KBM-7 (cell line): ENCODE data around the gene CHCHD1.
"Not testable (repeated sequence)": the region's sequence is repeated elsewhere in the genome, so short reads cannot be mapped to it uniquely, and the experiment has no call there.

Source experiments
- DNase-seq: peaks from one replicate; pipeline ENCODE4 v3.0.0-alpha.2; 2015
- in situ Hi-C: fragments of 300-500 bp; cut with MboI; formaldehyde crosslinking; loops from 2 replicates; pipeline ENCODE4 v1.14.3; 2020; ENCODE audit warnings: low sequenced_read_pairs, low pct_unique_long_range_greater_than_20kb, mixed read lengths

The CHCHD1 gene

DNA sequence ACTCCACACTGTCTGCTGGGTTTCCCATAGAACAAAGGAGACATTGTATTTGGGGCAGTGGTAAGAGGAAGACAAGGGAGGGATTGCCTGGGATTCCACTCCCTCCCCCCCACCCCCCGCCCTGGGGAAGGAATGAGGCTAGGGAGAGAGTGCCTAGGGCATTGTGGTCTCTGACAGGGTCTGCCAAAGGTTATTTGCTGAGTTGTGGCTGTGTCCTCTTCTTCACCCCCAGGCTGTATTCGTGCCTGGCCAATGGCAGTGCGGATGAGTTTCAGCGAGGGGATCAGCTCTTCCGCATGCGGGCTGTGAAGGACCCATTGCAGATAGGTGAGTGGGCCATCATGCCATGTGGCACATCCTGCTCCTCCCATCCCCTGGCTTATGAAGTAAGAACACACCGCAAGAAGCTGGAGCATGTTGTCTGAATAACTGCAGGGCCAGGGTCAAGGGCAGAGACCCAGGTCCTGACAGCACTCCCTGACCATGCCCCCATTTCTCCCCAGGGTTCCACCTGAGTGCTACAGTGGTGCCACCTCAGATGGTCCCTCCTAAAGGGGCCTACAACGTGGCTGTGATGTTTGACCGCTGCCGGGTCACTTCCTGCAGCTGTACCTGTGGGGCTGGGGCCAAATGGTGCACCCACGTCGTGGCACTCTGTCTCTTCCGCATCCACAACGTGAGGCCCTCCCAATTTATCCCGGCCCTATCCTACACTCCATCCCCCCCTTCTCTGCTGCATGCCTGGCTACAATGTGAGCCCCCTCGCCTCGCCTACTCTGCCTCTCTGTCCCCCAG, 7.2 kb downstream of the CHCHD1 start:
- no peak for DNase-seq
- in situ Hi-C loops = no loop called here

DNA sequence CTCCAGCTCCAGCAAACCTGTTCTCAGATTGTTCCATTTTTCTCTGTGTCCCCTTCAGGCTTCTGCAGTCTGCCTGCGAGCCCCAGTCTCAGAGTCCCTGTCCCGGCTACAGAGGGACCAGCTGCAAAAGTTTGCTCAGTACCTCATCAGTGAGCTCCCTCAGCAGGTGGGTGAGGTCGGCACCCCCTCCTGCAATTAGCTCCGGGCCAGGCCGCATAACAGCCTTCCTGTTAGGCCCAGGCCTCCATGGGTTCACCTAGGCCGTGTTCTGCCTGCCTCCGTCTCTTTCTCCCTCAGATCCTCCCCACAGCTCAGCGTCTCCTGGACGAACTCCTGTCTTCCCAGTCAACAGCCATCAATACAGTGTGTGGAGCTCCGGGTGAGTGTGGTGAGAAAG, 7.8 kb downstream of the CHCHD1 start:
- in situ Hi-C loops = no loop called here
- no peak for DNase-seq

DNA sequence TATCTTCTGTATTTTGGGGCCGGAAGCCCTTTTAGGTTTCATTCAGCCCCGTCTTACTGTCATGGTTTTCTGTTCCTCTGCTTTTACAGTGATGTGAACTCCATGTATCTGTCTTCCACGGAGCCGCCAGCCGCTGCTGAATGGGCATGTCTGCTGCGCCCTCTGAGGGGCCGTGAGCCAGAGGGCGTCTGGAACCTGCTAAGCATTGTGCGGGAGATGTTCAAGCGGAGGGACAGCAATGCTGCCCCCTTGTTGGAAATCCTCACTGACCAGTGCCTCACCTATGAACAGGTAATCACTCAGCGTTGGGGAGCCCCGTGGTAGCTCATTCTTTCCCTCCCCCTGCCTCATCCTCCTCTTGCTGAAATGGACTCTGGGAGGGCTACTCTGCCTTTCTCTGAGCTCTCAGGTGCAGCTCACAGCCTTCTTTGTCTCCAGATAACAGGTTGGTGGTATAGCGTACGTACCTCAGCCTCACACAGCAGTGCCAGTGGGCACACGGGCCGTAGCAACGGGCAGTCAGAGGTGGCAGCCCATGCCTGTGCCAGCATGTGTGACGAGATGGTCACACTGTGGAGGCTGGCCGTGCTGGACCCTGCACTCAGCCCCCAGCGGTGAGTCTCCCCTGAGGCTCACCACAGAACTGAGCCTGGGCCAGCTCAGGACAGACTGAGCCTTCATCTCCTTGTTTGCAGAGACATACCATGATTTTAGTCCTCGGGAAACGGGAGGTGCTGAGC, 9.2 kb downstream of the CHCHD1 start:
- no peak for DNase-seq
- in situ Hi-C loops = no loop called here

DNA sequence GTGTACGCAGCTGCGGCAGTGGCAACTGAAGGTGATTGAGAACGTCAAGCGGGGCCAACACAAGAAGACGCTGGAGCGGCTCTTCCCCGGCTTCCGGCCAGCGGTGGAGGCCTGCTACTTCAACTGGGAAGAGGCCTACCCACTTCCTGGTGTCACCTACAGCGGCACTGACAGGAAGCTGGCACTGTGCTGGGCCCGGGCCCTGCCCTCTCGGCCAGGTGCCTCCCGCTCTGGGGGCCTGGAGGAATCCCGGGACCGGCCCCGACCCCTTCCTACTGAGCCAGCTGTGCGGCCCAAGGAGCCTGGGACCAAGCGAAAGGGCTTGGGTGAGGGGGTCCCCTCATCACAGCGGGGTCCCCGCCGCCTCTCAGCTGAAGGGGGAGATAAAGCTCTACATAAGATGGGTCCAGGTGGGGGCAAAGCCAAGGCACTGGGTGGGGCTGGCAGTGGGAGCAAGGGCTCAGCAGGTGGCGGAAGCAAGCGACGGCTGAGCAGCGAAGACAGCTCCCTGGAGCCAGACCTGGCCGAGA, 10.1 kb downstream of the CHCHD1 start:
- in situ Hi-C loops = no loop called here

DNA sequence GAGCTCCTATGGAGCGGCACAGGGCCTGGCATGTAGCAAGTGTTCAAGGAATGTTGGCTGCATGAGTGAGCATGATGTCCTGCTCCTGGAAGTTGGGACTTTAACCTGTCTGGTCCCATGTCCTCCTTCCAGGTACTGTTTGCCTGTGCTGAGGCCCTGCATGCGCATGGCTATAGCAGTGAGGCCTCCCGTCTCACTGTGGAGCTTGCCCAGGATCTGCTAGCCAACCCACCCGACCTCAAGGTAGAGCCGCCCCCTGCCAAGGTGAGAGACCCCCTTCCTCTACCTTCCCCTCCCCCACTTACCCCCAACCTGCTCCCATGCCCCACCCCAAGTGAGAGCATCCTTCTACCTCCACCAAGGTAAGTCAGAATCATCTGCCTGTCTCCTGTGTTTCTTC, 11.6 kb downstream of the CHCHD1 start:
- in situ Hi-C loops = no loop called here
- DNase-seq = no peak

More for the DNA sequence above, 10.1 kb downstream of the CHCHD1 start:
- DNase-seq = no peak

DNA sequence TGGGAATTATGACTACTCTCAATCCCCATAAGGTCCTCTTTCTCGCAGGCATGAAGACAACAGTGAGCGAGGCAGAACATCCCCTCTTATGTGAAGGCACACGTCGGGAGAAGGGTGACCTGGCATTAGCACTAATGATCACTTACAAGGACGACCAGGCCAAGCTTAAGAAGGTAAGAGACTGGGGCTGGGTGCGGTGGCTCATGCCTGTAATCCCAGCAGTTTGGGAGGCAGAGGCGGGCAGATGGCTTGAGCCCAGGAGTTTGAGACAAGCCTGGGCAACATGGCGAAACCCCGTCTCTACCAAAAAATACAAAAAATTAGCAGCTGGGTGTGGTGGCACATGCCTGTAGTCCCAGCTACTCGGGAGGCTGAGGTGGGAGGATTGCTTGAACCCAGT, 13.6 kb downstream of the CHCHD1 start:
- DNase-seq, in situ Hi-C loops: not testable (repeated sequence)

DNA sequence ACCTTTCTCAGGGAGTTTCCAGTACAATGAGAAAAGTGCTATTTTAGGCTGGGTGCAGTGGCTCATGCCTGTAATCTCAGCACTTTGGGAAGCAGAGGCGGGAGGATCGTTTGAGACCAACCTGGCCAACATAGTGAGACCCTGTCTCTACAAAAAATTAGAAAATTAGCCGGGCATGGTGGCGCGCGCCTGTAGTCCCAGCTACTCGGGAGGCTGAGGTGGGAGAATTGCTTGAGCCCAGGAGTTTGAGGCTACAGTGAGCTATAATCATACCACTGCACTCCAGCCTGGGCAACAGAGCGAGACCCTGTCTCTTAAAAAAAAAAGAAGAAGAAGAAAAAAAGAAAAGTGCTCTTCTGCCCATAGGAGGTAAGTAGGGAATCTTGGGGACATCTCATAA, 14.2 kb downstream of the CHCHD1 start:
- DNase-seq, in situ Hi-C loops: not testable (repeated sequence)

DNA sequence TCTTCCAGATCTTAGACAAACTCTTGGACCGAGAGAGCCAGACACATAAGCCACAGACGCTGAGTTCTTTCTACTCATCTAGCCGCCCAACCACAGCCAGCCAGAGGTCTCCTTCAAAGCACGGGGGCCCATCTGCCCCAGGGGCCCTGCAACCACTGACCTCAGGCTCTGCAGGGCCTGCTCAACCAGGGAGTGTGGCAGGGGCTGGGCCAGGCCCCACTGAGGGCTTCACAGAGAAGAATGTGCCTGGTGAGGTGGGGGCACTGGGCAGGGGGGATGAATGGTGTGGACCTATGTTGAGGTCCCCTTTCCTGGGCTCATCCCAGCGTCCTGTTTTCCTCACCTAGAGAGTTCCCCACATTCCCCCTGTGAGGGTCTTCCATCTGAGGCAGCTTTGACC, 14.9 kb downstream of the CHCHD1 start:
- DNase-seq = no peak
- in situ Hi-C loops = no loop called here

DNA sequence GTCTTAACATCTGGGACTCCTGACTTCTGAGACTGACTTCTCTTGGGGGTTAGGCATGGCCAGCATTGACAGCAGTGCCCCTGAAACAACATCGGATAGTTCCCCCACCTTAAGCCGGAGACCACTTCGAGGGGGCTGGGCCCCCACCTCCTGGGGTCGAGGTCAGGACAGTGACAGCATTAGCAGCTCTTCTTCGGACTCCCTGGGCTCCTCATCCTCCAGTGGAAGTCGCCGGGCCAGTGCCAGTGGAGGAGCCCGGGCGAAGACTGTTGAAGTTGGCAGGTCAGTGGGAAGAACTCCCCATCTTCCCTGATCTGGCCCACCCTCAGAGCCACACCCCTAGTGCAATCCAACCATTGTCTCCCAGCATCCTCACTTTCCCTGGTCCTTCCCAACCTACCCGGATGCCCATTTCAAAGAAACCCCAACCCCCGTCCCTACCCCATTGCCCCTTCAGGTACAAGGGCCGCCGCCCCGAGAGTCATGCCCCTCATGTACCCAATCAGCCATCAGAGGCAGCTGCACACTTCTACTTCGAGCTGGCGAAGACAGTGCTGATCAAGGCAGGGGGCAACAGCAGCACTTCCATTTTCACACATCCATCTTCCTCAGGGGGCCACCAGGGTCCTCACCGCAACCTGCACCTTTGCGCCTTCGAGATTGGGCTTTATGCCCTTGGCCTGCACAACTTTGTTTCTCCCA, 15.6 kb downstream of the CHCHD1 start:
- DNase-seq = no peak
- in situ Hi-C loops = no loop called here

DNA sequence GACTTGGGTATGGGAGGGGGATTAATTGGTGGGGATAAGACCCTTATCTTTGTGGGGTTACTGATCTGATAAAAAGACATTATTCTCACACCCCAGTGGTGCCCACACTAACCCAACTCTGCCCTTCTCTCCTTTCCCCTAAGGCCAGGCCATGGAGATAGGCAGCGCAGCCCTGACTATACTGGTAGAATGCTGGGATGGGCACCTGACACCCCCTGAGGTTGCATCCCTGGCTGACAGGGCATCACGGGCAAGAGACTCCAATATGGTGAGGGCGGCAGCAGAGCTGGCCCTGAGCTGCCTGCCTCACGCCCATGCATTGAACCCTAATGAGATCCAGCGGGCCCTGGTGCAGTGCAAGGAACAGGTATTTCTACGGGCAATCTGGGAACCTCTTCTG, 16.2 kb downstream of the CHCHD1 start:
- in situ Hi-C loops = no loop called here
- no peak for DNase-seq

DNA sequence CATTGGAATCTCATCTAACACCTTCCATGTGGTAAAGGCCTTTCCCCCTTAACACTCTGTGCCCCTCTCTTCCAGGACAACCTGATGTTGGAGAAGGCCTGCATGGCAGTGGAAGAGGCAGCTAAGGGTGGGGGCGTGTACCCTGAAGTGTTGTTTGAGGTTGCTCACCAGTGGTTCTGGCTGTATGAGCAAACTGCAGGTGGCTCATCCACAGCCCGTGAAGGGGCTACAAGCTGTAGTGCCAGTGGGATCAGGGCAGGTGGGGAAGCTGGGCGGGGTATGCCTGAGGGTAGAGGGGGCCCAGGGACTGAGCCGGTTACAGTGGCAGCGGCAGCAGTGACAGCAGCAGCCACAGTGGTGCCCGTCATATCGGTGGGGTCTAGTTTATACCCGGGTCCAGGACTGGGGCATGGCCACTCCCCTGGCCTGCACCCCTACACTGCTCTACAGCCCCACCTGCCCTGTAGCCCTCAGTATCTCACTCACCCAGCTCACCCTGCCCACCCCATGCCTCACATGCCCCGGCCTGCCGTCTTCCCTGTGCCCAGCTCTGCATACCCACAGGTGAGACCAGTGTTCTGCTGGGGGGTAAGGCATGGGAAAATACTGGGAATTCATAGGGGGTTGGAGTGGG, 17.2 kb downstream of the CHCHD1 start:
- in situ Hi-C loops = no loop called here
- no peak for DNase-seq

DNA sequence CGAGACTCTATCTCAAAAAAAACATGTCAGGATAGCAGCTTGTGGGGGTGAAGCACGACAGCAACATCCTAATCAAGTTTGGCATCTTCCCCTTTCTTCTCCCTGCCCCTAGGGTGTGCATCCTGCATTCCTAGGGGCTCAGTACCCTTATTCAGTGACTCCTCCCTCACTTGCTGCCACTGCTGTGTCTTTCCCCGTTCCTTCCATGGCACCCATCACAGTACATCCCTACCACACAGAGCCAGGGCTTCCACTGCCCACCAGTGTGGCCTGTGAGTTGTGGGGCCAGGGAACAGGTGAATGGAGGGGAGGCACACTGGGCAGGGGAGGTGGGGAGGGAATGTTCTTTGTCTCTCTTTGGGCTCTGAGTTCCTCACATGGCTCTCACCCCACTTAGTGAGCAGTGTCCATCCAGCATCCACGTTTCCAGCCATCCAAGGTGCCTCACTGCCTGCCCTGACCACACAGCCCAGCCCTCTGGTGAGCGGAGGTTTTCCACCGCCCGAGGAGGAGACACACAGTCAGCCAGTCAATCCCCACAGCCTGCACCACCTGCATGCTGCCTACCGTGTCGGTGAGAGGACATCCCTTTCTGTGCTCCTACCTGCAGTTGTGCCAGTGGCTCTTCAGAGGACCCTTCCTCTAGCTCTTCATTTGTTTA, 18.2 kb downstream of the CHCHD1 start:
- no peak for DNase-seq
- in situ Hi-C loops = no loop called here

DNA sequence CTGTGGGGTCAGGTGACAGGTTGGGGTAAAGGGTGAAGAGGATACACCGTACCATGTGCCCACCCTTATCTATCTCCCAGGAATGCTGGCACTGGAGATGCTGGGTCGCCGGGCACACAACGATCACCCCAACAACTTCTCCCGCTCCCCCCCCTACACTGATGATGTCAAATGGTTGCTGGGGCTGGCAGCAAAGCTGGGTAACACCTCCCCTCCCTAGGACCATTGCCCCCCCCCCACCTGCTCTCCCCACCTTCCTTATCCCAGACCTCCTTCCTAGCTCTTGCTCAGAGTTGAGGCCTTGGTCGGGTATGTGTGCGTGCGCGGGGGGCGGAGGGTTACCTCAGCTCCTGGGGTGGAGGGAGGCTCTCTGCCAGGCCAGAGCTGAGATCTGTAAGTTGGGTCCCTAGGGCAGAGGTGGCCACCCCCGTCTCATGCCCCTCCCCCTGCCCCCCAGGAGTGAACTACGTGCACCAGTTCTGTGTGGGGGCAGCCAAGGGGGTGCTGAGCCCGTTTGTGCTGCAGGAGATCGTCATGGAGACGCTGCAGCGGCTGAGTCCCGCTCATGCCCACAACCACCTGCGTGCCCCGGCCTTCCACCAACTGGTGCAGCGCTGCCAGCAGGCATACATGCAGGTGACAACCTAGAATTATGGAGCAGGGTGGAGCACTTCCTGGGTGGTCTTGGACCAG, 18.9 kb downstream of the CHCHD1 start:
- DNase-seq = no peak
- in situ Hi-C loops = no loop called here

DNA sequence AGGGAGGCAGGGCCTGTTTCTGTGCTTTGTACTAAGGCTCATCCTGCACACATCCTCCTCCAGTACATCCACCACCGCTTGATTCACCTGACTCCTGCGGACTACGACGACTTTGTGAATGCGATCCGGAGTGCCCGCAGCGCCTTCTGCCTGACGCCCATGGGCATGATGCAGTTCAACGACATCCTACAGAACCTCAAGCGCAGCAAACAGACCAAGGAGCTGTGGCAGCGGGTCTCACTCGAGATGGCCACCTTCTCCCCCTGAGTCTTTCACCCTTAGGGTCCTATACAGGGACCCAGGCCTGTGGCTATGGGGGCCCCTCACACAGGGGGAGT, 19.4 kb downstream of the CHCHD1 start:
- no peak for DNase-seq
- in situ Hi-C loops = no loop called here

DNA sequence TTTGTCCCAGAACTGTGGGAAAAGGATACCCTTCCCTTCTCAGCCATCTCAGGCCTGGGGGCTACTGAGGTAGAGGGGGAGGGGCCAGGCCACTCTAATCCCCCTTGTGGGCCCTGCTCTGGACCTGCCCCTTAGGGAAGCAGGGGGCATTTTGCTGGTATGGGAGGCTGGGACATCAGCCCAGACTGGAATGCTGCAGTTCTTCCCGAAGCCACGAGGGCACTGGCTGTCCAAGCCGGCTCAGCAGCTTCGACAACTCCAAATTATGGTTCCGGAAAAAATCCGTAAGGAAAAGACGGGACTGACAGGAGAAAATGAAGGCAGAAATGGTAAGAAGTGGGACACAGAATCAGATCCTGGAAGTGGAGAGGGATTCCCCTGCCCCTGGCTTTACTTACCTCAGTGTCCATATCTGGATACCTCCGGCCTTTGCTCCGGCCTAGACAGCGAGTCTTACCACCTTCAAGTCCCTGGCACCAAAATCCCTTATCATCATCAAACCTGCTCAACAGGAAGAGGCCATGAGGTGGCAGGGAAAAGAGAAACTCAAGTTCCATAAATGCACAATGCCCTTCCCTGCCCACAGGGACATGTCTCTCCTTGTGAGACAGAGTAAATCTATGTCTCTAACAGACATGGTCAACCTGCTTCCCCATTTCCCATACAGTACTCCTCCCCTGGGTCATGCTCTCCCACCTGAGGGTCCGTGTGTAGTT, 20.6 kb downstream of the CHCHD1 start:
- DNase-seq = no peak
- in situ Hi-C loops = no loop called here

DNA sequence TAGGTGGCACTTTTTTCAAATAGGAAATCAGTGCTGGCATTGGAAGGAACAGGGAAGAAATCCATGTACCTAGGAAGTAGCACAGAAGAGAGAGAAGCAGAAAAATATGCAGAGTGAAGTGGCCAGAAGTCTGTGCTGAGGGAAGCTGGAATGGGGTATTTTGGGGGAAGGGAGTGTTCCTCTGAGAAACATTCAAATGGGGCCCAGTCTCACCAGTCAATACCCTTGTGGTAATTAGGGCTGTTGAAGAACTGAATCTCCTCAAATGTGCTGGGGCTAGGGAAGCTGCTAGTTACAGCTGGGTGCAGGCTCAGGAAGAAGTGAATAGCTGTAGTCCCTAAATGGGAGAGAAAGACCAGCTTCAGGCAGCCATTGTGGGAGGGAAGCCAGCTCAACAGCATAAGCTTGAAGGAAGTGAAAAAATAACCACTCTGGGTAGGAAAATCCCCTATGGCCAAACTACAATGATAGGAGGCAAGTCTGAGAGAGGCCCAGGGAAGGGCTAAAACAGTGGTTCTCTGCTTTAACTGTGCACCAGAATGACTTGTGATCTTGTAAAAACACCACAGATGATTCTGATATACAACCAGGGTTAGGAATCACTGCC, 21.9 kb downstream of the CHCHD1 start:
- in situ Hi-C loops = no loop called here
- DNase-seq = no peak

DNA sequence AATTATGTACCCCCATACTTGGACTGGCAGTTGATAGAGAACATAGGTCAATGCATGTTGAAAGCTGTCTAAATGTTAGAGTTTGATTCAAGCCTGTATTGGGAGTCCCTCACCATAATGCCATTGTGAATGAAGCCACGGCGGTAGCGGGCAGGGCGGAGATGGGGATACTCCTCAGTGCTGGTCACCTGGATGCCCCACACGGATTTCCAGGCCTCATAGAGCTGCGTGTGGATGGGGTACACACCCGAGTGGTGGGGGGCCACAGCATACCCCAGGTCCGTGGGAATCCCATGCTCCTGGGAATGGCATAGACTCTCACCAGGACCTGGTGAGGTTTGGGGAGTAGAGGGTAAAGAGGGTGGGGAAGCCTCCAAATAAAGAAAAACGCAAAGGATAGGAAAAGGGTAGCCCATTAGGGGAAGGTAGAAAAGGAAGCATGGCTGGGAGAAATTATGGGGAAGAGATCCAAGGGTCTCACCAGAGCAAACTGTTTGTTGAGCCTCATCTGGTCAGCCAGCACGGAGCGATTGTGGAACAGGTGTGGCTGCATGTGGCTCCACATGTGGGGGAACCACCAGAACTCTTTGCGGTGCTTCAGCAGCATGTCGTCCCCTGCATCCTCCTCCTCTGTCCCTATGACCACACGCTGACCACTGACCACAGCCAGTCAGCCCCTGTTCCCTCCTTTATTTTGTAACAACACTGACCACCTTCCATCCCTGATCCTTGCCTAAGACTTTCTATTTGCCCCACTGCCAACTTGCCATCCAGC, 24.5 kb downstream of the CHCHD1 start:
- no peak for DNase-seq
- in situ Hi-C loops = no loop called here
